Femur (tissue), 1 donor: ENCODE measurements around the gene CHST11.

ENCODE experiments used
- DNase-seq: peaks from one replicate; pipeline ENCODE4 v3.0.0-alpha.2; 2017

The CHST11 gene

DNA sequence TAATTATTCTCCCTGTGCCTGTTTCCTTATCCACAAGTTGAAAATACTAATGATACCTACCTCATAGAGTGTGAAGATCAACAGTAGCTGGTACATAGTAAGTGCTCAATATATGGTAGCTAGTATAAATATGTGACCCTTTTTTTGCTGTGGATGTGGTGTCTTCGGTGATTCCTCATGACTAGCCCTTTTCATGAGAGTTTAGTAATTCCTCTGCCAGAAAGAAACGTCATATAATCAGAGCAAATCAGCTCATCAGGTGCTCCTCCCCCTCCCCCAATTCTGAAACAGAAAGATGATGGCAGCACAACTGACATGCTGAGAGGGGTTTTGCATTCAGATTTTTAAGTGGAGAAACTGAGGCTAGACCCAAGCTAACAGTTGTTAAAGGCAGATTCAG, 290.6 kb downstream of the CHST11 start:
- no peak for DNase-seq

DNA sequence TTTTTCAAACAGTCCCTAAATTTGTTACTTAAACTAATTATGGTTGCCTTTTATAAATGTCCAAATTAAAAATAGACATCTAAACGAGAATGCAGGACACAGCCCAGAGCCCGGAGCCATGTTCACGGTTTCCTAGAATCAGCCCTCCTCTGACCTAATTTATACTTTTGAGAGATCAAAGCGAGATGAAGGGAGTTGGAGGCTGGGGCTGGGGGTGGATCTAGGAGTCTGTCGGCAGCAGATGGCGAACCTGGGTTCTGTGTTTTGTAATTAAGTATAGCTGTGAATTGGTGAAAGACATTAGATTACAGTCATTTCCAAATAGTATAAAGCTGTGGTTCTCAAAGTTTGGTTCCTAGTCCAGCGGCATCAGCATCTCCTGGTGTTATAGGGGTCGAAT, 291.2 kb downstream of the CHST11 start:
- DNase-seq, result no peak

DNA sequence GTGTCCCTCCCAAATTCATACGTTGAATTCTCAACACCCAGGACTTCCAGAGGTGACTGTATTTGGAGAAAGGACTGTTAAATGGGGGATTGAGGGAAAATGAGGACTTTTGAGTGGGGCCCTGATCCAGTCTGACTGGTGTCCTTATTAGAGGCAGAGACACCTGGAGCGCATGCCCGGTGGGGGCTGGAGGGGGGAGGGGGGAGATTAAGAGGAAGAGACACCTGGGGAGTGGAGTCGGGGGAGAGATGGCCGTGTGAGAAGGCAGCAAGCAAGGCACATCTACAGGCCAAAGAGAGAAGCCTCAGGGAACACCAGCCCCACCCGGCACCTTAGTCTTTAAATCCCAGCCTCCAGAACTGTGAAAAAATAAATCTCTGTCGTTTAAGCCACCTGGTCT, 291.6 kb downstream of the CHST11 start:
- DNase-seq, result no peak

DNA sequence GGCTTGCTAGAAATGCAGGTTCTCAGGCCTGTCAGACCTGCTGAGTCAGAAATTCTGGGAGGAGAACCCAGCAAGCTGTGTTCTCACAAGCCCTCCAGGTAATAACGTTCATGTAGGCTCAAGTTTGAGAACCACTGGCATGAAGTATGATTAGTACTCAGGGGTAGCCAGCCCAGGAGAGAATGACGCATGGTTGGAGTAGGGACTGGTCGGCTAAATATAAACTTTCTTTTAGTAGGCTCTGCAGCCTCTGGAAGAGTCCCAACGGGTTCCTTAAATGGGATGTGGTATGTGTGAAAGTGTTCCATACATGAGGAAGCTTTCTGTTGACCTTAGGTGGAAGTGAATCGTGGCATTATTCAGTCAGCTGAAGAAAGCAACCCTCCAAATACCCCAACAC, 292.0 kb downstream of the CHST11 start:
- peak; percentile 70 for DNase-seq

DNA sequence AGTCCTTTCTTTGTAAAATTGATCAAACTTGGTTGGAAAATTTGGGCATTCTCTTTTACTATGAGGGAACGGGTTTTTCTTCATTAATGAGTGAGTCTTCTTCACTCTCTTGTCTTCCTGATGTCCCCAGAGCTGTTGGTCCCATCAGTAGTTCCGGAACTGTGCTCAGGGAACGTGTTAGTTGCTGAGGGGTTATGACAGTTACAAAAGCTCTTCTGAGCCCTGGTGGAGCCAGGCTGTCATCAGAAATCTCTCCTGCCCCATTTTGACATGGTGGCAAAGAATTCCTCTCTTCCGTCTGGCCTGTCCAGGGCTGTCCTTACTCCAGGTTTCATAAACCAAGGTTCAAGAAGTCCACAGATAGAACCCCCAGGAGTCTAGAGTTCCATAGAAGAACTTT, 292.8 kb downstream of the CHST11 start:
- DNase-seq, result no peak

DNA sequence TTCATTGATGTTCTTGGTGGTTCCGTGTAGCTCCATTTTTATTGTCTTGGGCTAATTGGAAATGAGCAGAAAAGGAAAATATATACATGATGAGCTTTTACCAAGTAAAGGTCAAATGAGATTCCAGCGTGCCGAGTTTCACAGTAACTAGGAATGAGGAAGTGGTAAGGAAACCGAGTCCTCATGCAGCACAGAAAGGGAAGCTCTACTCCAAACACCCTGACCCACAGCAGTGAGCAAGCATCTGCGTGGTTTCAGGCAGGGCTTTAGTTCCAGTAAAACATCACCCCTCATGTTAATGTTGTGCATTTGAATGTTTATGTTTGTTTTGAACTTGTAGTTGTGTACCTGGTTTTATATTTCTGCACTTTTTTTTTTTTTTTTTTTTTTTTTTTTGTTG, 293.3 kb downstream of the CHST11 start:
- no peak for DNase-seq

DNA sequence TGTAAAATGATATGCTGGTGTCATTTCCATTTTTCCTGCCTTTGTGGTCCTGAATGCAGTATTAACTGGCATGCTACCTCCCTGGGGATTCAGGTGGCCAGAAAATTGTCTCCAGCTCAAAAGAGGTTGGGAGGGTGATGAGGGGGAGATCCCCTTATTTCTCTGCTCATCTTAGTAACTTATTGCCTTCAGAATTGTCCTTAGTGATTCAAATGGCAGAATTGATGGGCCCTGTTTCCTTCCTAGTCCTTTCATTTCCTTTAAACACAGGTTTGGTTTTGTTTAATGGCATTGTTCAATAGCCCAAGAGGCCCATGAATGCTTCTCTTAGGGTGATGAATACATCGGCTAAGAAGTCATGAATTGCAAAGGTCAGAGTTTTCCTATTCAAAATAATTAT, 294.4 kb downstream of the CHST11 start:
- DNase-seq, result no peak

DNA sequence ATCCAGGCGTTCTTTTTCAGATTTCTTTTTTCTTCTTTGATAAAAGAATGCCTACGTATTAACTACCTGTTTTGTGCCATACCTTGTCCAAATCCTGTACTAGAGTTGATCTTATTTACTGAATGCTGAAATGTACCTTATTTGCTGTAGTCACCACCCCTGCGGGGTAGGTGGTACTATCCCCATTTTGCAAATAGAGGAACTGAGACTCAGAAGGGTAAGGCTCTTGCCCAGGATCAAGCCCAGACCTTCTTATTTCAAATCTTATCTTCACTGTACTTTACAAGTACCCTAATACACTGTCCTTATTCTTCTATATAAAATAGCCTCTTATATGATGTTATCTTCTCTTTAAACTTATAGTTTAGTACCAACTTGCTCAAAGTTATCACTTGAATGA, 294.8 kb downstream of the CHST11 start:
- no peak for DNase-seq

DNA sequence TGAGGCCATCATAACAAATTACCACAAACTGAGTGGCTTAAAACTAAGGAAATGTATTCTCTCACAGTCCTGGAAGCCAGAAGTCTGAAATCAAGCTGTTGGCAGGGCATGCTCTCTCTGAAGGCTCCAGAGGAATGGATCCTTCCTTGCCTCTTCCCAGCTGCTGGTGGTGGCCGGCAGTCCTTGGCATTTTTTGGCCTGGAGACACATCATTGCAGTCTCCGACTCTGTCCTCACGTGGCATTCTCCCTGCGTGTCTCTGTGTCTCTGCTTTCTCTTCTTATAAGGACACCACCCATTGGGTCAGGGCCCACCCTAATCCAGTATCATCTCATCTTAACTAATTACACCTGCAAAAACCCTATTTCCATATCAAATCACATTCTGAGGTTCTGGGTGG, 295.3 kb downstream of the CHST11 start:
- no peak for DNase-seq

DNA sequence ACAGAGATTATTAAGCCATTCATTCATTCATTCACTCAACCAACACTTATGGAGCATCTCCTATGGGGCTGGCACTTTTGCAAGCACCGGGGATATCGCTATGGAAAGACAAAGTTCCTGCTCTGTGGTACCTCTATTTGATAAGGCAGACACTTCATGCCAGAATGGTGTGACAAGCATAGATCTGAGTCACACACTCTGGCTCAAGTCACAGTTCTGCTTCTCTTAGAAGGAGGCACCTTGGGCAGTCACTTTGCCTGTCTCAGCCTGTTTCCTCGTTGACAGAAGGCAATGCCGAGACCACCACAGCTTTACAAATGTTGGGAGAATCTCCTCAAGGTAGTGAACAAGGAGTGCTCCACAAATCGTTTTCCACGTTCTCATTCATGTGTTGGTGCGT, 296.1 kb downstream of the CHST11 start:
- no peak for DNase-seq

DNA sequence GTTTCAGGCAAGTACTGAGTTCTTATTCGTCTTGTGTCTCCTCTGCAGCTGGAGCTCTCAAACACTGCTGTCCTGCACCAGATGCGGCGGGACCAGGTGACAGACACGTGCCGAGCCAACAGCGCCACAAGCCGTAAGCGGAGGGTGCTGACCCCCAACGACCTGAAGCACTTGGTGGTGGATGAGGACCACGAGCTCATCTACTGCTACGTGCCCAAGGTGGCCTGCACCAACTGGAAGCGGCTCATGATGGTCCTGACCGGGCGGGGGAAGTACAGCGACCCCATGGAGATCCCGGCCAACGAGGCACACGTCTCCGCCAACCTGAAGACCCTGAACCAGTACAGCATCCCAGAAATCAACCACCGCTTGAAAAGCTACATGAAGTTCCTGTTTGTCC, 300.2 kb downstream of the CHST11 start:
- no peak for DNase-seq

DNA sequence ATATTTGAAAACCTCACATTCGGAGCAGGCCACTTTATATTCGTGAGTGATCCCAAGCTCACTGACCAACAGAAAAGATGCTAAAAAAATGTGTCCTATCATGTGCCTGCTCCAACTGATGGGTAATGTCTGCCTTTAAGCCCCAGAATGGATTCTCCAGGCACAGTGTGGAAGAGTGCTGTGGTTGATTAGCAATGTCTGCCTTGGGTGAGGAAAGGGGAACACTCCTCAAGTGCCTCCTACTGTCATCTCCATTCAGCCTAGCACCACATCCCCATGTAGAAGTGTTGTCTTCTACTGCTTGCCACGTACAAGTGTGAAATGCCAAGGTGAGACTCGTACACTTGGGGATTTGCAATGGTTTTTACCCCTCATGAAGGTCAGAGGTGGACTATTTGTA, 302.0 kb downstream of the CHST11 start:
- no peak for DNase-seq

DNA sequence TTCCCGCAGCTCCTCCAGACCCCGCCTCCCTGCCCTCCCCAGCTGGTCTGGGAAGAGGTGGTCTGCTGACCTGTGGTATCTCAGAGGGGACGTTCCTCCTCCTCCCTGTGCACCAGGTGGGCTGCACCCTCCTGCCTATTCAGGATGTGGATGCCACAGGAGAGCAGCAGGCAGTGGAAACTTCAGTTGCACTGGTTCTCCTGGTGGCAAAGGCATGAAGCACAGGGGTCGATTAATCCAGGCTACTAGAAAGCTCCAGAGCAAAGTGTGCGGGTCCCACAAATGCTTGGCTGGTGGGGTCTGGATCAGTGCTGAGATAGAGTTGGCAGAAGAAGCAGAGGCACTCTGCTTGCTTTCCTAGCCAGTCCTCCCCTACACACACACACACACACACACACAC, 304.3 kb downstream of the CHST11 start:
- no peak for DNase-seq

DNA sequence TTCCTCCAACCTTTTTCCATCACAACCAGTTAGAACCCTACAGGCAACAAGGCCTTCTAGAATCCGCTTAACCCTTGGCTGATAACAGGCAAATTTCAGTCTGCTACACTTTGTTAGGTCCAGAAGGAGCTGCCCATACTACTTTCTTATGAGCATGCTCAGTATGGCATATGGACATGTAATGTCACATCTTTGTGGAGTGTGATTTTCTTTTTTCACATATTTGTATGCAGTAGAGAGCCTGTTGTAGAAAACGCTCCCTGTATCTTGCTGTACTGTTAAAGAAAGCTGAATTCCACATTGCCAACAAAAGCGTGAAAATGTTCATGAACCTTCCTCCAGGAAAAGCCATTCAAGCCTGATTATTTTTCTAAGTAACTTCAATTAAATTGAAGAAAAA, 304.9 kb downstream of the CHST11 start:
- DNase-seq, result no peak

DNA sequence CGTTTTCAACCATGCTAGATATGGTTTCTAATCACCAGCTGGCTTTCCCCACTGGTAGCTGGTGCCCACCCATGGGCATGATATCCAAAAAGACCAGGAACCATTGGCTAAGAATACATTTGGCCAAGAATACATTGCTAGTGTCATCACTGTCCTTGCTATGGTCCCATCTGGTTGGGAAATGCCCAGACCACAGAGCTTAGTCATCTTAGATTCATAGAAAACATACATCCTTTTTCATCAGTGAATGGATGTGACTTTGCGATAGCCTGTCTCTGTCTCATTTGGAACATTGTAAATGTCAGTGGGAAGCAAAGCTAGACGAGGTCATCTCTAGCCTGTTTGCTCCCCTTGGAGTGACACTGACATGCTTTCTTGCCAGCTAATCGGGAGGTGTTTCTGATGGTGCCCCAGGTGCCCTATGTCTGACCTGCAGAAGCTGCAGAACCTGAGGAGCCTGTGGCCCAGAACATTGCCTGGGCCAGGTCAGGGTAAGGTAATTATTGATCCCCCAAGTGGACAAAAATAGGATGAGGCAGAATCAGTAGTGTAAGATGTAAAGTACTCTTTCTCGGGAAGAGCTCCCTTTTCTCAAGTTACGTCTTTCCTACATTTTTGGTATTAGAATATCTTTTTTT, 306.5 kb downstream of the CHST11 start:
- DNase-seq, result no peak

DNA sequence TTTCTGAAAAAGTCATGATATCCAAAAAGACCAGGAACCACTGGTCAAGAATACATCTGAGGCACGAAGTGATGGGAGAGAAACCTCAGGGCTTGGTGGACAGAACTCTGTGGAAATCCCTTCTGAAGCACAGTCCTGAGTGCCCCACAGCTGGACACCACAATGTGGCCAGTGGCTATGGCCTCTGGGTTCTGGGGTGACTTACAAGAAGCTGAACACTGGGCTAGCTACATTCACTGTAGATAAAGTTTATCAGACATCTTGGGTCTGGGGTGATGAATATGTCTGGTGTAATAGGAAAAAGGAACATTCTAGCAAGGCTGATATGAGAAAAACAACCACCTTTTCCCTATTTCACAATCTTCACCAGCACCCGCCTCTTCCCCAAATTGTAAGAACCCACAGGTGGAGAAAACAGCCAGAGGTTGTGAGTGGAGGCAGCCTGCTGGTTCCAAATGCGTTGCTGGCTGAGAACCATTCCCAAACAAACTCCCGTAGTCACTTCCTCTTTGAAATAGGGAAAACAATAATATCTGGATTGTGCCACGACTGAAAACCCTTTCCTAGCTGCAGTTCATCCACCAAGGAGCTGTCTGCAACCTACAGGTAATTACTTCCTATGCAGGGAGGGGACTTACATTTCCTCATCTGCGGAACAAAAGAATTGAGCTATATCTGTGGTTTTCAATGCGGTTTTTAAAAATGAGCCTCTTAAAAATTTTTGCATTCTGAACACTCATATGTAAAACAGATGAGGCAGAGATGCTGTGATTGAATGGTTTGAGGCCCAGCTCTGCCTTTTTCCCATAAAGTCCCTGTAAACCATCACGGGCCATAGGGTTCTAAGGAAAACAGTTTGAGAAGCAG, 307.7 kb downstream of the CHST11 start:
- no peak for DNase-seq

DNA sequence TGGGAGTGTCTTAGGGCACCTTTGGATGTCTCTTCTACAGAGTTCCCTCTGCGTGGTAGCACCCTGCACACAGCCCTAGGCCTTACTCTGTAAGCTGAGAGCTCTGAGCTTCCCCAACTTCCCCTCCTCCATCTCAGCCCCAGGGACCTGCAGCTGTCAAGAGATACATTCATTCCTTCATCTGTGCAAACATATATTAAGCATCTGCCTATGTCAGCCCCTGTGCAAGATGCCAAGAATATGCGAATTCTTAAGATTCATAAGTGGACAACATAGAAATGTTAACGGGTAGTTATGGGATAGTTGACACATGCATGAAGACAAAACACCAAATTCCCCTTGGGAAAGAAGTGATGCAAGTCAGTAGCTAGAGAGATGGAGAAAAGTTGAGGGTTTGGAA, 310.5 kb downstream of the CHST11 start:
- DNase-seq, result no peak

DNA sequence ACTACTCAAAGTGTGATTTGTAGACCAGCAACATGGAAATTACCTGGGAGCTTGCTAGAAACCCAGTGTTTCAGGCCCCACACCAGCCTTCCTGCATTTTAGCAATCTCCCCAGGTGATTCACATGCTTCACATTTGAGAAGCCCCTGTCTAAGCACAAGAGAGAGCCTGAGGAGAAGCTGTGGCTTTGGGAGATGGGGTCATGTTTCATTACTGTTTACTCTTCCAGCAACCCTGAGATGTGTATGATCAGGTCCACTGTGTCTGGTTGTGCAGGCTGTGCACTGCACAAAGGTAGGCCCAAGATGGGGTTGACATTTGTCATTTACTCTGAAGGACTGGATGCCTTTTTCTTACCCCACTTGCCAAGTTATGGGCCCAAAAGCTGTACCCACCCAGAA, 311.3 kb downstream of the CHST11 start:
- no peak for DNase-seq

DNA sequence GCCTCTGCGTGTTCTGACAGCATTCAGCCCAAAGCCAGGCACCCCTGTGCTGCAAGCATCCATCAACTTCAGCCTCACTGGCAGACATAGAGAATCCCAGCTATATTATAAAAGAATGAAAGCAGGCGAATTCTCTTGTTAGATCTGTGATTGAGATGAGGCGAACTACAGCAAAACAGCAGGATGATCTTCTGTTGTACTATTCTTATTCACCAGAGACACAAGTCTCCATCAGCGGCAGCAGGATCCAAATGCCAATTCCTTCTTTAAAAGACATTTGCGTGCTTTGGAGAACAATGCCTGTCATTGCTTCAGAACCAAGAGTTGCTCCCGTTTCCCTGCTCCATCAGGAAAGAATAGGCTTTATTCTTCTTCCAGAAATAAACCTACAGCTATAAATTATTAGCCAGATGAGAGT, 312.4 kb downstream of the CHST11 start:
- no peak for DNase-seq

DNA sequence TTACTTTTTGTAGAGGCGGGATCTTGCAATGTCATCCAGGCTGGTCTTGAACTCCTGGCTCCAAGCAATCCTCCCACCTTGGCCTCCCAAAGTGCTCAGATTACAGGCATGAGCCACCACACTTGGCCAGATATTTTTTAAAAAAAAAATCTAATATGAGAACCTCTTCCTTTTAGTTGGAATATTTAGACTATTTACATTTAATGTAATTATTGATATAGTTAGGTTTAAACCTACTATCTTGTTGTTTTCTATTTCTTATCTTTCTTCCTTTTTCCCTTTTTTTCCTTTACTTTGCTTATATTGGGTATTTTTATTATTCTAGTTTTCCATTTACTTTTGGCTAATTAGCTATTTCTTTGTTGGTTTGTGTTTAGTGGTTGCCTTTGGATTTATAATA, 315.6 kb downstream of the CHST11 start:
- DNase-seq, result no peak

DNA sequence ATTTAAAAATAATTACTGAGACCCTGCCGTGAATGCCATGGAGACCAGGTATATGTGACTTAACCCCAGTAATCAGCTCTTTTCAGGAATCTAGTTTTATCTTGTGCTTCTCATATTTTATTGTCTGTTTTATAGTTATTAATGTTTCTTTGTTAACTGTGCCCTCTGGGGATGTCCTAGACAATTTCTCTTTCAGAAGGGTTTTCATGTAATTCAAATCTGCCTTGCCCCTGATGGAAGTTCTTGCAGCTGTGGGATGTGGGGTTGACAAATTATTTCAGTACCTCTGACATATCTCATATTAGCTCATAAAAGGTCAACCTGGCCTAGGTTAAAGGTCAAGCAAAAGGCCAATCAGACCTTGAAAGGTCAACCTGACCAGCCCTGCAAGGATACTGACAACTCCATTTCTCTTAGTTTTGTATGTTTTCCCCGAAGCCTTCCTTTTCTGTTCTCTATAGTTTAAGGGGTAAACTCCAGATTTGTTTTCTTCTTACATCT, 319.0 kb downstream of the CHST11 start:
- DNase-seq, result no peak

DNA sequence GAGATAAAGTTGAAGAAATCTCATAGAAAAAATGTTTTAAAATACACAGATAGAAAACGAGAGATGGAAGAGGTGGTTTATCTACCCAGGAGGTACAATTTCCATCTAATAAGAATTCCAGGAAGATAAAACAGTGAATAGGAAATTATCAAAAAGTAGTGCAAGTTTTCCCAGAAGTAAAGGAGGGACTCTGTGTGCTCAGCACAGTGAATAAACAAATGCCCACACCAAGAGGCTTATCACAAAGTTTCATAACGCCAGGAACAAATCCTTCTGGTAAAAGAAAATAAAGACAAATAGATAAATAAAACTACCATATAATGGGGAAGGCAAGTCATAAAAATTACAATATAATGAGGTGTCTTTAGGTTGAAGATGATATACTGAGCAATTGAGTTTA, 322.4 kb downstream of the CHST11 start:
- DNase-seq, result no peak

DNA sequence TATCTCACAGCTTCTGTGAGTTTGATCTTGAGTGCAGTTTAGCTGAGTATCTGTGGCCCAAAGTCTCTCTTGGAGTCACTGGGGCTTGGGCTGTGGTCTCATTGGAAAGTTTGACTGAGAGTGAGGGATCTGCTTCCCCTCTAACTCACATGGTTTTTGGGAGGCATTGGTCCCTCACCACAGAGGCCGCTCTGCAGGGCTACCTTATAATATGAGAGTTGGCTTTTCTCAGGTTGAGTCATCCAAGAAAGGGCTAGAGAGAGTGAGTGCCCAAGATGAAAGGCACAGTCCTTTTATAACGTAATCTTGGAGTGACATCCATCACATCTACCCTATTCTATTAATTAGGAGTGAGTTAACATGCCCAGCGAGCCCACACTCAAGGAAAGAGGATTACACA, 325.5 kb downstream of the CHST11 start:
- DNase-seq, result no peak

DNA sequence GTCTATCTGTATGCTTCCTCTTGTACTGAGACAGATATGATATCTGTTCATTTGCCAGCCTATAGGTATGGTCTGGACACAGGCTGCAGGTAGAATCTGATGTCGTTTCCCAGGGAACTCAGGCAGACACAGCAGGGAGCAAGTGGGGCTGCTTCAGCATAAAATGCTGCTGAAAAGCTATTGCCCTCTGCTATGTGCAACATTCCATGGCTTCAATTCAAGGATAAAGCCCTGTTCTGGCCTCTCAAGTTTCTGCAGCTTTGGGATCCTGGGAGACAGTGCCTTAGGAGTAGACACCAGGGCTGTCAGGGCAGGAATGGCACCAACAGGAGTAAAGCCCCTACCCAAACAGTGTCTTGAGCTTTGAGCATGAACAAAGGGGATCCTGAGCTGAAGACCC, 327.8 kb downstream of the CHST11 start:
- no peak for DNase-seq

DNA sequence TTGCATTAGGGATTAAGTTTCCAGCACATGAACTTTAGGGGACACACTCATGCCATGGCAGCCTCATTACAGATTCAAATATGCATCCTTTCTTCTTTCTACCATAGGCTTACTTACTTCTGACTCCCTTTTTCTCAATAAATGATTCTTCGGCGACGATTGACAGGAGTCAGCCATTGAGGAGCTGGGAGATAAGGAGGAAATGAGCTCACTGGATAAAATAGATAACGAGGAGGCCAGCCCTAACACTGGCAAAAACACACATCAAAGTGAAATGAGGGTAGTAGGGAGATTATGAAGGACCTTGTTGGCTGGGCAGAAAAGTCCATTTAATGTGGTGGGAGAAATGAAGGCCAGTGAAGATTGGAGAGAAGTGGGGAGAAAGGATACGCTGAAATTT, 329.1 kb downstream of the CHST11 start:
- DNase-seq, result no peak
